Neural crest cell (in vitro differentiated cells): Measurements from ENCODE around the gene MDP1. TPM values are rescaled to one million over a fixed set of nuclear protein-coding genes. Genes with fewer than 3 reads are reported as not detected.

ENCODE experiments used
- DNase-seq: peaks from one replicate; pipeline ENCODE4 v3.0.0; 2021; ENCODE audit warnings: low read depth, mixed read lengths, low spot score
- H3K27ac Mint-ChIP-seq: one replicate; pipeline ENCODE4 v1.8.0; 2021; ENCODE audit warnings: mild to moderate bottlenecking, mixed read lengths; ENCODE audit not compliant: unreplicated experiment
- H3K27me3 Mint-ChIP-seq: 2 replicates; pipeline ENCODE4 v1.8.0; 2021; ENCODE audit warnings: low read depth, mild to moderate bottlenecking, mixed read lengths
- H3K36me3 Mint-ChIP-seq: 2 replicates; pipeline ENCODE4 v1.8.0; 2021; ENCODE audit warnings: low read depth, mild to moderate bottlenecking, mixed read lengths
- H3K4me1 Mint-ChIP-seq: 2 replicates; pipeline ENCODE4 v1.8.0; 2021; ENCODE audit warnings: mixed read lengths
- H3K4me3 Mint-ChIP-seq: one replicate; pipeline ENCODE4 v1.8.0; 2021; ENCODE audit warnings: mild to moderate bottlenecking, mixed read lengths
- H3K9me3 Mint-ChIP-seq: 2 replicates; pipeline ENCODE4 v1.8.0; 2021; ENCODE audit warnings: mixed read lengths
- total RNA-seq: library from RNA; stranded (reverse); gene quantifications from 2 replicates; pipeline ENCODE4 v1.2.1, GENCODE V29; 2021
- TF ChIP-seq, protein P1 (sequence below): fragments of 200-600 bp; sonication (generic); conservative IDR thresholded peaks from 2 replicates; pipeline ENCODE4 v1.5.0; 2021; ENCODE audit warnings: antibody characterized with exemption, mild to moderate bottlenecking

Gene MDP1
- total RNA-seq, 1 donor from 2014 or later = 25.9 TPM

DNA sequence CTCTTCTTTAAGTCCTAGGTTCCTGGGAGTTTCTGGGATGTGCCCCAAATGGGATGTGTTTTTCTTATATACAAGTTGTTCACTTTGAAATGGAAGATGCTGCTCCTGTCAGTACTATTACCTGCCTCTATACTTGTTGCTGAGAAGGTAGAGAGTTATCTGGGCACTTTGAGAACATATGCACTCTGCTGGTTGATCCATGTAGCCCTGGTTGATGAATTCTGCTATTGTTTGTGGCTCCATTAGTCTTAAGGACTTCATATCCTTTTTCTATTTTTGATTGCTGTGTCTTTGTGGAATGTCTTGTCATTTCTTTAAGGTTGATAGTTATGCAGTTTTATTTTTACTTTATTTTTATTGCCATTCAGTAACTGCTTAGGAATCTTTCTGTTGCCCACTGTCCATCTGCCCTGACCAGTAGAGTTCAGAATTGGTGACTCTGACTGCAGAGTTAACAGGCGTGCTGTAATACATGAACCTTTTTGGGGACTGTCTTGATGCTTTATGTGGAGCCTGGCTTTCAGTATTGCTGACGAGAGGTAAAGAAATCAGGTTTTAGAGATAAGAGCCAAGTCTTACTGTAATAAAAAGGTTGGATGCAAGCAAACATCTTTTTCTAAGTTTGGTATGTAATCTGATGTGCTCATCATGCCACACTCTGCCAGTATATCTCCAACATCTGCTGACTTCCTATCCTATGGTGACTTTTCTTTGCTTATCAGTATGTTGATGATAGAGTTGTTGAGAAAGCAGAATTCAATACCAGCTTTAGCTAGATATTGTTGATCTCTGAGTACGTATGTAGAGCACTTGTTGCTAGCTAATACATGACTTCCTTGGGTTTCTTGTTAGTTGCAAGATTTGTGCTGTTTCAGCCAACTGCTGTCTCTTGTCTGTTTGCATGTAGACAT lies 18.5 kb upstream of the MDP1 start:
- DNase-seq = no peak
- Mint-ChIP-seq H3K4me3 (peak overlapping the region; percentile 70), H3K27ac (no peak overlapping the region), H3K9me3 (no peaks in the 10 kb centered on the region), H3K36me3 (peaks cover 9% of the 10 kb centered on the region), H3K27me3 (no peaks in the 10 kb centered on the region), H3K4me1 (peaks cover 41% of the 10 kb centered on the region)
- TF ChIP-seq, protein P1, sequence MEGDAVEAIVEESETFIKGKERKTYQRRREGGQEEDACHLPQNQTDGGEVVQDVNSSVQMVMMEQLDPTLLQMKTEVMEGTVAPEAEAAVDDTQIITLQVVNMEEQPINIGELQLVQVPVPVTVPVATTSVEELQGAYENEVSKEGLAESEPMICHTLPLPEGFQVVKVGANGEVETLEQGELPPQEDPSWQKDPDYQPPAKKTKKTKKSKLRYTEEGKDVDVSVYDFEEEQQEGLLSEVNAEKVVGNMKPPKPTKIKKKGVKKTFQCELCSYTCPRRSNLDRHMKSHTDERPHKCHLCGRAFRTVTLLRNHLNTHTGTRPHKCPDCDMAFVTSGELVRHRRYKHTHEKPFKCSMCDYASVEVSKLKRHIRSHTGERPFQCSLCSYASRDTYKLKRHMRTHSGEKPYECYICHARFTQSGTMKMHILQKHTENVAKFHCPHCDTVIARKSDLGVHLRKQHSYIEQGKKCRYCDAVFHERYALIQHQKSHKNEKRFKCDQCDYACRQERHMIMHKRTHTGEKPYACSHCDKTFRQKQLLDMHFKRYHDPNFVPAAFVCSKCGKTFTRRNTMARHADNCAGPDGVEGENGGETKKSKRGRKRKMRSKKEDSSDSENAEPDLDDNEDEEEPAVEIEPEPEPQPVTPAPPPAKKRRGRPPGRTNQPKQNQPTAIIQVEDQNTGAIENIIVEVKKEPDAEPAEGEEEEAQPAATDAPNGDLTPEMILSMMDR = no peak

DNA sequence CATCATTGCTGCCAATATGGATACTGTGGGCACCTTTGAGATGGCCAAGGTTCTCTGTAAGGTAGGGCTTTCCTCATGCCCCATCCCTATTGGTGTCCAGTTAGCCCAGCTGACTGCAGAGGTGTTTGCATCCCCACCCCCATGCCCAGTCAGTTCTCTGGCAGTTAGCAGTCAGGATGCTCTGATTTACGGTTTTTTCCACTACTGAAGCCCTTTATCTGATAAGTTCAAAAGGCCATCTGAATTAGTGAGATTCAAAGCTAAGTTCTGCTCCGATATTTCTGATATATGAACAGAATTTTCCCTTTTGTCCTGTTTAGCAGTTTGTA lies 17.6 kb upstream of the MDP1 start:
- no peak overlapping the region for H3K27ac Mint-ChIP-seq
- H3K27me3 Mint-ChIP-seq = no peaks in the 10 kb centered on the region
- no peak for DNase-seq
- peaks cover 9% of the 10 kb centered on the region for H3K36me3 Mint-ChIP-seq
- peaks cover 41% of the 10 kb centered on the region for H3K4me1 Mint-ChIP-seq
- peak overlapping the region; percentile 92 for H3K4me3 Mint-ChIP-seq
- TF ChIP-seq, protein P1 = no peak
- no peaks in the 10 kb centered on the region for H3K9me3 Mint-ChIP-seq

DNA sequence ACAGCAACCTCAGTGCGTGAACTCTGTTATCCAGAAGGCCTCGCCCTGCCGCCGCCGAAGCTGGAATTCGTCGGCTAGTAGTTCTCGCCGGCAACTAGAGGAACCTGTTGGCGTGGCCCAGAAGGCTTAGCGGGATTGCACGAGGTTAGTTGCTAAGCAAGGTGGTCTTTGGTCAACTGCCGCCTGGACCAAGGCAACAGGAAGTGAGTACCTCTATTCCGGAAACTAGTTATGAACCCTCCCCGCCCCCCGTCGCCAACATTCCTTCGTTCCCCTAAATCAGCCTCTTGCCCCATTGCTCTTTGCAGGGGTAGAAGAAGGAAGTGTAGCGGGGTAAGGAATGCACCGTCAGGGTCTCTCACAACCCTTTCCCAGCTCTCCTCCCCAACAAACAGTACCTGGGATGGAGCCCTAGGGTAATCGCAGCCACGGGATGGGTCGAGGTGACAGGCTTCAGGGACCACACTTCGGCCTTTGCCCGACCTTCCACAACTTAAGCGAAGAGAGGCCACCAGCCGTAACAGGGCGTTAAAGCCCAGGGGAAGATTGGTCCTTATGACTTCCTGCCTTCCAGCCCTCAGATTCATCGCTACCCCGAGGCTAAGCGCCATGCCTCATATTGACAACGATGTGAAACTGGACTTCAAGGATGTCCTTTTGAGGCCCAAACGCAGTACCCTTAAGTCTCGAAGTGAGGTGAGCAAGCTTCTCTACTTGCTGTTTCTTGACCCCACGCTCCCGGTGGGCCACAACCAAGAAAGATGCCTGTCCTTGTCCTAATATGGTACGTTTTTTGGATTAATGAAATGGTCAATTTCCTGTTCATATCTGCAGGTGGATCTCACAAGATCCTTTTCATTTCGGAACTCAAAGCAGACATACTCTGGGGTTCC lies 17.0 kb upstream of the MDP1 start, which contains the start of gene GMPR2:
Gene GMPR2, plus strand, starts transcription at position 285 of the 893 bp plus-strand sequence. Its CDS starts 325 bp downstream, at position 610.
- Mint-ChIP-seq H3K4me1 (peaks cover 41% of the 10 kb centered on the region), H3K36me3 (peaks cover 6% of the 10 kb centered on the region), H3K9me3 (no peaks in the 10 kb centered on the region), H3K27me3 (no peaks in the 10 kb centered on the region), H3K27ac (peak within 1 kb of the TSS; percentile 94), H3K4me3 (peak within 1 kb of the TSS; percentile 92)
- TF ChIP-seq, protein P1 = no peak
- no peak for DNase-seq

DNA sequence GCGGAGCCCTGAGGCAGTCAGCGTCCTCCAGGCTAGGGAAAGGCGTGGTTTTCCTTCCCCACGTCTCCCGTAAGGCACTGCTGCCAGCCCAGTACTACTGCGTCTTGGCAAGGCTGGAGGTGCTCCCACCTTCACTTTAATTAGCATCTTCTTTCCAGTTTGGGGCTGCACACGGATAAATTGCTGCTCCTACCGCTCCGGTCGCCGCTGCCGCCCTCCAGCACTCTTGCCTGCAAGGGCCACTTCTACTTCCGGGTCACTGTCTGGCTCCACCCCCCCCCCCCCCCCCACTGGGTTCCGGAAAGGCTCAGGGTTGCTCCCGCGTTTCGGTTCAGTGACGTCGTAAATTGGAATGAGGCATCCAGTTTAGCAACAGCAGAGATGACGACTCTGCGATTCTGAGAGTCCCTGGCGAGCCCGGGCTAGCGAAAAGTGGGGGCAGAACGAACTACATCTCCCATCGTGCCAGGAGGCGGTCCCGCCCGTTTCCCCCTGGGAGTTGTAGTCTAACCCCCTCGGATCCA lies 16.3 kb upstream of the MDP1 start, which contains the start of gene NEDD8:
Gene NEDD8, minus strand, starts transcription at position 247 of the 524 bp plus-strand sequence. Its CDS starts 100 bp downstream, at position 147.
- H3K27me3 Mint-ChIP-seq = no peaks in the 10 kb centered on the region
- H3K4me3 Mint-ChIP-seq = peak within 1 kb of the TSS; percentile 92
- peaks cover 44% of the 10 kb centered on the region for H3K4me1 Mint-ChIP-seq
- peaks cover 3% of the 10 kb centered on the region for H3K36me3 Mint-ChIP-seq
- H3K27ac Mint-ChIP-seq = peak within 1 kb of the TSS; percentile 94
- TF ChIP-seq, protein P1 = no peak
- H3K9me3 Mint-ChIP-seq = no peaks in the 10 kb centered on the region
- peak; percentile 67 for DNase-seq
